Measurements from ENCODE around the gene TAGAP. TPM values are rescaled to one million over a fixed set of nuclear protein-coding genes. Genes with fewer than 3 reads are reported as not detected.

Gene TAGAP
- total RNA-seq, 2 donors from 2014 or later, result 1.1 to 2.3 TPM

GRCh38 chr6:158988477-158988876, 56.3 kb downstream of the TAGAP start:
- Histone ChIP-seq H3K9ac (ENCODE audit: low read depth in 2 of 2, low read length in 2 of 2) (no peak overlapping the region), H3K36me3 (no peaks in the 10 kb centered on the region), H3K4me1 (no peaks in the 10 kb centered on the region), H3K9me3 (no peaks in the 10 kb centered on the region), H3K4me3 (no peak overlapping the region), H3K27me3 (no peaks in the 10 kb centered on the region), H3K27ac (no peak overlapping the region)
- no peak for TF ChIP-seq CTCF (IDR thresholded peaks at IDR 0.05)
- DNase-seq, result no peak
- intact Hi-C loops (cut with DNase I), result no loop called here

- DNase-seq, result no peak
- intact Hi-C loops (cut with DNase I), result no loop called here
- Histone ChIP-seq H3K4me1 (no peaks in the 10 kb centered on the region), H3K9me3 (no peaks in the 10 kb centered on the region), H3K9ac (ENCODE audit: low read depth in 2 of 2, low read length in 2 of 2) (no peak overlapping the region), H3K36me3 (no peaks in the 10 kb centered on the region), H3K27me3 (no peaks in the 10 kb centered on the region), H3K27ac (no peak overlapping the region), H3K4me3 (no peak overlapping the region)
- TF ChIP-seq CTCF (IDR thresholded peaks at IDR 0.05), result no peak
Measured at GRCh38 chr6:158987657-158988056, 57.1 kb downstream of the TAGAP start.

Other genes with a start within 250 kb of the TAGAP start
- gene EZR, start 225.6 kb downstream of the TAGAP start, total RNA-seq, result 100 to 1,000 TPM; 257 to 424 TPM
- 10 to 100 TPM; 17.5 to 19.8 TPM for gene RSPH3, start 44.8 kb downstream of the TAGAP start, total RNA-seq
- 1 to 10 TPM in 1 of 2 donors, under 1 TPM in 1; 0.05 to 1.1 TPM for gene FNDC1, start 124.4 kb upstream of the TAGAP start, total RNA-seq